ENCODE measurements around the gene CDADC1.
"Not testable (repeated sequence)": the region's sequence is repeated elsewhere in the genome, so short reads cannot be mapped to it uniquely, and the experiment has no call there.

The CDADC1 gene

DNA sequence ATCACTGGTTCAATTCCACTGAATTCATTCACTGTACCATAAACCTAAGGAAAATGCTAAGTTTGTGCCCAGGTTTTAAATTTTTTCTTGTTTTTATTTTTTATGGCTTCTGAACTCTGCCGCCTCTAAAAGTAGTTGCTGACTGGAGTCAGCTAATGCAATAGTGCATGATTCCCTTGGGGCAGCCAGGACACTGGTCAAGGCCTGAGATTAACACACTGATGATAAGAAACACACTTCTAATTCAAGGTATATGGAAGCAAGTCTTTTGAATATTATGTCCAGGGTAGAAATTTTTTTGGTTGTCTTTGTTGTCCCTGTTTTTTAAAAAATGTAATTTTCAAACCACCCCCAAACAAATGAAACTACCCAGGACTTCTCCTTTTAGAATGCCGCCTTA, 72.2 kb downstream of the CDADC1 start:
- no peak for DNase-seq

DNA sequence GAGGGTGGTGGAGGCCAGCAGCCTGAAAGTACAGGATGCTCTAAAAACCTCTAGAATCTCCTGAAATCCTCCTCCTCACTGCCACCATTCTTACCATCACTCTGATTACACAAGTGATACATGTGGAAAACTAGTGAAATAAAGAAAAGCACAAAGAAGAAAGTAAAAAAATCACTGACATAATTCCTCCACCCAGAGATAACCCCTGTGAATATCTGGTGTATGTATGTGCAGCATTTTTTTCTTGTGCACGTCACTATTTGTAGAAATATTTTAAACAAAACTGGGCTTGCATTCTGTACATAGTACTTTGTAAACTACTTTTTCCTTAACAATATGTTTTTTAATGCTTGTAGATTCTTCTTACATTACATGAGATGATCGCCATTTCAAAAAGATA, 73.2 kb downstream of the CDADC1 start:
- no peak for DNase-seq

- DNase-seq: no peak
Measured at GRCh38 chr13:49322702-49323101, 75.0 kb downstream of the CDADC1 start.

DNA sequence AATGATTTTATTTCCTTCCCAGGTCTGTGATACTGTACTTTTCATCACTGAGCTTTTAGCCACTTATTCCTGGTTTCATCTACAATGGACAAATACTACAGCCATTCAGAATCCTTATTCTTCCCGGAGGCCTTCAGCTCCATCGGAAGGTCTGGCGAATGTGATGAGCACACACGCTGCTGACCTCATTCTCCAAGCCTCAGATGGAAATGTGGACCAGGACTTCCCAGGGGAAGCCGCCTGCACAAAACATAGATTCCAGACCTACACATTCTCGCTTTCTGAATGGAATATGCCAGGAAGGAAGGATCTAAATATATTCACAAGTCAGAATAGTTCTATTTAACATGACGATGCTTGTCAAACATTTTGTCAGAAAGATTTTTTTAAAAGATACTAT, 75.6 kb downstream of the CDADC1 start:
- DNase-seq: no peak

- no peak for DNase-seq
Measured at GRCh38 chr13:49326222-49326917, 78.6 kb downstream of the CDADC1 start.

GRCh38 chr13:49327145-49327544, 79.4 kb downstream of the CDADC1 start:
- DNase-seq: not testable (repeated sequence)

GRCh38 chr13:49329831-49330545, 82.3 kb downstream of the CDADC1 start:
- DNase-seq: no peak

DNA sequence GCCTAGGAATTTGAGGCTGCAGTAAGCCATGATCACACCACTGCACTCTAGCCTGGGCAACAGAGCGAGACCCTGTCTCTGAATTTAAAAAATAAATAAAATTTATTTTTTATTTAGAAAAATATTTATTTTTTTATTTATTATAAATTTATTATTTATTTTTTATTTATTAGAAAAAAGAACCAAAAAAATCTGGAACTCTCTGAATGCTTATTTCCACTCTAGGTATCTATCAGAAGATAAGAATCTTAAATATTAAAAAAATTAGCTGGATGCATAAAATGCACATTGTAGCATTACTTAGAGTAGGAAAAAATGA, 82.8 kb downstream of the CDADC1 start:
- no peak for DNase-seq

DNA sequence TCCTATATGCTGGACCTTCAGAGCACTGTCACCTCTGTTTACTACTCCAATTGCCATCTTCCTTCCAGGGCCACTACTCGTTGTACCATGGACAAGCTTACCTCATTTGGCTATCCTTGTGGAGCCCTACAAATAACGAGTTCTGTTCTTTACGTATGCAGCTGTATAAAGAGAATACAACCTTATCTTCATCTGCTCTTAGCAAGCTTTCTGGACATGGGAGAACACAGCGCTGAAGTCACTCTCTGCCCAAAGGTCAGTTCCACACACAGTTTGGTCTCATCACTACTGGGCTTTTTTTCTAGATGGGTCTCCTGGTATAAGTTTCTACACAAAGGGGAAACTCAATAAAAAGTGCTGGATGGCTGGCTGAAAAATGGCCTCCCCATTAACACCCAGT, 88.9 kb downstream of the CDADC1 start:
- no peak for DNase-seq

DNA sequence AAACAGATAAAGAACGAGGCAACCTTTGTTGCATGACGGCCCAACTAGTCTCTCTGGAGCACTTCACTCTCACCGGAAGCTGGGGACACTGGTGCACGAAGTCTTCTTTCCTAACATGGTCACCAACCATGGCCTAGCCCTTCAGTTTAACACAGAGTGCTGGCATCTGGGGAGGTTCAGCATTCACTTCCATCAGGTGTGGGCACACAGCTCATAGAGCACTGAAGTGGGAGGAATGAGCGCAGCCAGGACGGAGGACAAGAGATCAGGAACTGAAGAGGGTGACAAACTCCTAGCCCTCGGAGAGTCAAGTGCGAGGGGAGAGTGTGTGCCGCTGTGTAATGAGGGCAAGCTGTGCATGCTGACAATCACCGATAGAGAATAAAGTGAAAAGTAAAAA, 92.4 kb downstream of the CDADC1 start:
- no peak for DNase-seq

DNA sequence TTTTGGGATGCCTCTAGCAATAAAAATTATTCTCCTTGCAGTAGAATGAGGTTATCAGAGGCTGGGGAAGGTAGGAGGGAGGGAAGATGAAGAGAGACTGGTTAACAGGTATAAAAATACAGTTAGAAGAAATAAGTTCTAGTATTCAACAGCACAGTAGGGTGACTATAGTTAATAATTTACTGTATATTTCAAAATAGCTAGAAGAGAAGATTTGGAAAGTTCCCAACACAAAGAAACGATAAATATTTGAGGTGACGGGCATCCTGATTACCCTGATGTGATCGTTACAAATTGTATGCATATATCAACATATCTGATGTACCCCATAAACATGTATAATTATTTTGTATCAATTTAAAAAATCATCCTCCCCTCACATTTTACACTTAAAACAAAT, 93.8 kb downstream of the CDADC1 start:
- DNase-seq: no peak

DNA sequence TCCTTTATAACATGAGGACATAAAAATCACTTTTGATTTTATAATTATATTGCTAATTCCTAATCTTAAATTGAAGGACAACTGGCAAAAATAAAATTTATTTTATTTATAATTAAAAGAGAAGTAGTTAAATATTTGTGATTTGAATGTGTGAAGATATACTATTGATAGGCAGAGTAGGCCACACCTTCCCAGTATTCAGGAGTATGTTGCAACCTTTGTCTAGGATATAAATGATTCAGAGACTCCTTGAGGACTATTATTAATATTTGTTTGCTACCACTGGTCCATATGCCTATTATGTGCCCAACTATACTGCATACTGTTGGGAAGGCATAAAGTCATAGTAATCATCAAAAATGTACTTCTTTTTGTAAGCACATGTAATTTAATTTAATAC, 94.2 kb downstream of the CDADC1 start:
- no peak for DNase-seq

GRCh38 chr13:49342454-49342853, 94.7 kb downstream of the CDADC1 start:
- DNase-seq: no peak
